Activated T-cell treated with anti-CD3 and anti-CD28 coated beads, Interleukin-2, amount 50 U/mL, for 72 hours (primary cell): Measurements from ENCODE around the gene LRPAP1. TPM values are rescaled to one million over a fixed set of nuclear protein-coding genes. Genes with fewer than 3 reads are reported as not detected.
"Not testable (repeated sequence)": the region's sequence is repeated elsewhere in the genome, so short reads cannot be mapped to it uniquely, and the experiment has no call there.

ENCODE experiments used
- ATAC-seq, 2 donors: fragments of 150-1000 bp; cut with Tn5 transposase; replicated peaks in 1 of 2; 2 replicates each; pipeline ENCODE4 v1.10.0; 2021; ENCODE audit warnings: moderate library complexity in 2 of 2, mild to moderate bottlenecking in 1 of 2
- DNase-seq, 2 donors: peaks; one replicate each; pipeline ENCODE4 v3.0.0; 2021 to 2022; ENCODE audit warnings: mixed read lengths in 1 of 2
- H3K27ac Mint-ChIP-seq: one replicate; pipeline ENCODE4 v1.8.0; 2022; ENCODE audit warnings: mild to moderate bottlenecking, moderate library complexity, mixed read lengths
- H3K27me3 Mint-ChIP-seq: one replicate; pipeline ENCODE4 v1.8.0; 2022; ENCODE audit warnings: low read depth, mixed read lengths
- H3K36me3 Mint-ChIP-seq, 2 donors: one replicate each; pipeline ENCODE4 v1.8.0; 2022; ENCODE audit warnings: mixed read lengths in 2 of 2, mild to moderate bottlenecking in 1 of 2; ENCODE audit not compliant: insufficient read depth in 2 of 2
- H3K4me1 Mint-ChIP-seq: one replicate; pipeline ENCODE4 v1.8.0; 2022; ENCODE audit warnings: low read depth, mixed read lengths
- H3K4me3 Mint-ChIP-seq, 2 donors: one replicate each; pipeline ENCODE4 v1.8.0; 2022; ENCODE audit warnings: mild to moderate bottlenecking in 2 of 2, mixed read lengths in 2 of 2, moderate library complexity in 2 of 2
- H3K9me3 Mint-ChIP-seq, 2 donors: one replicate each; pipeline ENCODE4 v1.8.0; 2022; ENCODE audit warnings: mixed read lengths in 2 of 2
- total RNA-seq, 2 donors: library from RNA; stranded (reverse); gene quantifications; one replicate each; pipeline ENCODE4 v1.2.3, GENCODE V29; 2022

Gene LRPAP1
- total RNA-seq, 2 donors from 2014 or later = 49.7 to 52.7 TPM

GRCh38 chr4:3535812-3536211 lies 3.6 kb upstream of the LRPAP1 start:
- Mint-ChIP-seq H3K4me1 (peaks cover 11% of the 10 kb centered on the region), H3K27me3 (peaks cover 15% of the 10 kb centered on the region)
- H3K27ac Mint-ChIP-seq, H3K36me3 Mint-ChIP-seq, H3K9me3 Mint-ChIP-seq, ATAC-seq, H3K4me3 Mint-ChIP-seq, DNase-seq: not testable (repeated sequence)

- peaks cover 15% of the 10 kb centered on the region for H3K27me3 Mint-ChIP-seq
- H3K36me3 Mint-ChIP-seq = peaks cover 2 to 8% of the 10 kb centered on the region in 2 donors
- no peak overlapping the region for H3K27ac Mint-ChIP-seq
- H3K4me3 Mint-ChIP-seq = peak overlapping the region; percentile 73 to 100
- H3K4me1 Mint-ChIP-seq = peaks cover 23% of the 10 kb centered on the region
- no peak for ATAC-seq
- no peak for DNase-seq
- H3K9me3 Mint-ChIP-seq = peaks cover 0 to 3% of the 10 kb centered on the region in 2 donors
Observed at GRCh38 chr4:3533423-3533820, 1.2 kb upstream of the LRPAP1 start.

- H3K27ac Mint-ChIP-seq = no peak overlapping the region
- no peak for ATAC-seq
- H3K4me3 Mint-ChIP-seq = peak overlapping the region; percentile 91 to 100
- peaks cover 15% of the 10 kb centered on the region for H3K27me3 Mint-ChIP-seq
- DNase-seq = no peak
- H3K36me3 Mint-ChIP-seq = peaks cover 2 to 8% of the 10 kb centered on the region in 2 donors
- H3K4me1 Mint-ChIP-seq = peaks cover 23% of the 10 kb centered on the region
- H3K9me3 Mint-ChIP-seq = peaks cover 0 to 3% of the 10 kb centered on the region in 2 donors
Observed at GRCh38 chr4:3532751-3533422, 665 bp upstream of the LRPAP1 start.

GRCh38 chr4:3531318-3531878 lies 824 bp downstream of the LRPAP1 start:
- peaks cover 0 to 3% of the 10 kb centered on the region in 2 donors for H3K9me3 Mint-ChIP-seq
- ATAC-seq = no peak
- H3K27me3 Mint-ChIP-seq = peaks cover 15% of the 10 kb centered on the region
- H3K27ac Mint-ChIP-seq = peak overlapping the region; percentile 93
- H3K4me3 Mint-ChIP-seq = peak overlapping the region; percentile 91 to 100
- peaks cover 2 to 8% of the 10 kb centered on the region in 2 donors for H3K36me3 Mint-ChIP-seq
- no peak for DNase-seq
- H3K4me1 Mint-ChIP-seq = peaks cover 23% of the 10 kb centered on the region

- no peak for ATAC-seq
- H3K4me1 Mint-ChIP-seq = peaks cover 23% of the 10 kb centered on the region
- no peak for DNase-seq
- peaks cover 2 to 8% of the 10 kb centered on the region in 2 donors for H3K36me3 Mint-ChIP-seq
- peak overlapping the region; percentile 17 for H3K27ac Mint-ChIP-seq
- H3K4me3 Mint-ChIP-seq = peak overlapping the region; percentile 91 to 100
- H3K27me3 Mint-ChIP-seq = peaks cover 15% of the 10 kb centered on the region
- H3K9me3 Mint-ChIP-seq = peaks cover 0 to 3% of the 10 kb centered on the region in 2 donors
Observed at GRCh38 chr4:3530663-3531254, 1.5 kb downstream of the LRPAP1 start.

GRCh38 chr4:3530051-3530450 lies 2.2 kb downstream of the LRPAP1 start:
- DNase-seq = no peak
- no peak for ATAC-seq
- Mint-ChIP-seq H3K4me1 (peaks cover 23% of the 10 kb centered on the region), H3K27ac (peak overlapping the region; percentile 14), H3K27me3 (peaks cover 9% of the 10 kb centered on the region), H3K36me3 (peaks cover 0 to 3% of the 10 kb centered on the region in 2 donors), H3K9me3 (no peaks in the 10 kb centered on the region), H3K4me3 (peak overlapping the region; percentile 91 to 100)

- Mint-ChIP-seq H3K4me1 (peaks cover 23% of the 10 kb centered on the region), H3K27me3 (peaks cover 8% of the 10 kb centered on the region), H3K4me3 (no peak overlapping the region), H3K9me3 (no peaks in the 10 kb centered on the region), H3K27ac (no peak overlapping the region), H3K36me3 (peaks cover 0 to 2% of the 10 kb centered on the region in 2 donors)
- ATAC-seq = no peak
- no peak for DNase-seq
Observed at GRCh38 chr4:3529363-3529762, 2.9 kb downstream of the LRPAP1 start.

GRCh38 chr4:3527914-3528876 lies 4.0 kb downstream of the LRPAP1 start:
- Mint-ChIP-seq H3K4me1 (peaks cover 23% of the 10 kb centered on the region), H3K4me3 (no peak overlapping the region), H3K36me3 (peaks cover 0 to 2% of the 10 kb centered on the region in 2 donors), H3K9me3 (no peaks in the 10 kb centered on the region), H3K27me3 (no peaks in the 10 kb centered on the region), H3K27ac (no peak overlapping the region)
- DNase-seq (no peak), ATAC-seq (no peak)

GRCh38 chr4:3527101-3527913 lies 4.9 kb downstream of the LRPAP1 start:
- H3K4me1 Mint-ChIP-seq = peaks cover 23% of the 10 kb centered on the region
- H3K9me3 Mint-ChIP-seq = no peaks in the 10 kb centered on the region
- H3K4me3 Mint-ChIP-seq = no peak overlapping the region
- peaks cover 0 to 4% of the 10 kb centered on the region in 2 donors for H3K36me3 Mint-ChIP-seq
- no peak overlapping the region for H3K27ac Mint-ChIP-seq
- no peak for DNase-seq
- no peaks in the 10 kb centered on the region for H3K27me3 Mint-ChIP-seq
- ATAC-seq = no peak

GRCh38 chr4:3526456-3526855 lies 5.8 kb downstream of the LRPAP1 start:
- DNase-seq (no peak), ATAC-seq (no peak)
- Mint-ChIP-seq H3K27me3 (no peaks in the 10 kb centered on the region), H3K9me3 (no peaks in the 10 kb centered on the region), H3K36me3 (peaks cover 0 to 2% of the 10 kb centered on the region in 2 donors), H3K4me1 (peaks cover 18% of the 10 kb centered on the region), H3K27ac (no peak overlapping the region), H3K4me3 (no peak overlapping the region)

GRCh38 chr4:3525532-3526430 lies 6.4 kb downstream of the LRPAP1 start:
- no peak for DNase-seq
- peaks cover 11% of the 10 kb centered on the region for H3K4me1 Mint-ChIP-seq
- H3K27me3 Mint-ChIP-seq = no peaks in the 10 kb centered on the region
- H3K4me3 Mint-ChIP-seq = no peak overlapping the region
- no peak overlapping the region for H3K27ac Mint-ChIP-seq
- H3K36me3 Mint-ChIP-seq = peaks cover 0 to 2% of the 10 kb centered on the region in 2 donors
- no peak for ATAC-seq
- H3K9me3 Mint-ChIP-seq = no peaks in the 10 kb centered on the region
